Fibroblast of lung (primary cell): ENCODE data around the gene CDK4. TPM values are rescaled to one million over a fixed set of nuclear protein-coding genes. Genes with fewer than 3 reads are reported as not detected.

Experiments used
- DNase-seq, 2 donors: peaks; one replicate each; pipeline versions ENCODE4 v3.0.0 to v3.0.0-alpha.2; 2010; ENCODE audit warnings: low read depth in 2 of 2
- H2AFZ ChIP-seq: 2 replicates; pipeline ENCODE4 v1.5.1; 2012; ENCODE audit warnings: low read length, control low read depth, inconsistent platforms
- H3K27ac ChIP-seq: 2 replicates; pipeline ENCODE4 v1.5.1; 2011; ENCODE audit warnings: low read length, control low read depth; ENCODE audit not compliant: insufficient read depth
- H3K27me3 ChIP-seq: 2 replicates; pipeline ENCODE4 v1.5.1; 2011; ENCODE audit warnings: mild to moderate bottlenecking, low read length; ENCODE audit not compliant: control insufficient read depth, insufficient read depth
- H3K36me3 ChIP-seq: 2 replicates; pipeline ENCODE4 v1.5.1; 2011; ENCODE audit warnings: low read length; ENCODE audit not compliant: control insufficient read depth, insufficient read depth
- H3K4me1 ChIP-seq: 2 replicates; pipeline ENCODE4 v1.5.1; 2011; ENCODE audit warnings: low read length; ENCODE audit not compliant: control insufficient read depth, insufficient read depth; ENCODE audit errors: extremely low read depth
- H3K4me2 ChIP-seq: 2 replicates; pipeline ENCODE4 v1.5.1; 2011; ENCODE audit warnings: low read length, control low read depth; ENCODE audit not compliant: insufficient read depth; ENCODE audit errors: extremely low read depth
- H3K4me3 ChIP-seq, 4 experiments: fragments of 200-600 bp in 1 of 4; sonication (generic) in 1 of 4; replicated peaks in 1 of 4; 2 replicates each; pipeline ENCODE4 v1.5.1; 2011 to 2016; ENCODE audit warnings: low read length in 4 of 4, low read depth in 3 of 4, mild to moderate bottlenecking in 3 of 4, control low read depth in 2 of 4, inconsistent platforms in 1 of 4, mixed read lengths in 1 of 4; ENCODE audit not compliant: insufficient read depth in 1 of 4; ENCODE audit errors: control extremely low read depth in 1 of 4
- H3K79me2 ChIP-seq: 2 replicates; pipeline ENCODE4 v1.5.1; 2012; ENCODE audit warnings: mild to moderate bottlenecking, low read length, inconsistent platforms; ENCODE audit not compliant: control insufficient read depth, insufficient read depth
- H3K9ac ChIP-seq: 2 replicates; pipeline ENCODE4 v1.5.1; 2011; ENCODE audit warnings: mild to moderate bottlenecking, low read length, control low read depth; ENCODE audit not compliant: insufficient read depth
- H3K9me3 ChIP-seq: 2 replicates; pipeline ENCODE4 v1.5.1; 2012; ENCODE audit warnings: low read depth, low read length; ENCODE audit not compliant: control insufficient read depth, insufficient read depth
- H4K20me1 ChIP-seq: 2 replicates; pipeline ENCODE4 v1.5.1; 2011; ENCODE audit warnings: low read length; ENCODE audit not compliant: control insufficient read depth, insufficient read depth; ENCODE audit errors: extremely low read depth
- EZH2 ChIP-seq: IDR thresholded peaks from 2 replicates; pipeline ENCODE4 v1.5.1; 2012; ENCODE audit warnings: low read length, control low read depth, mild to moderate bottlenecking; ENCODE audit errors: missing control alignments
- polyA plus RNA-seq, 2 donors: library from polyadenylated mRNA; depleted of rRNA in 1 of 2; stranded (reverse) in 1 of 2; unstranded in 1 of 2; fragments of >200 nt; gene quantifications; 2 replicates each; pipeline ENCODE4 v1.2.1, GENCODE V29; 2011 to 2012; ENCODE audit warnings: missing spikeins in 1 of 2
- total RNA-seq: library from RNA; depleted of rRNA; stranded (reverse); fragments of >200 nt; gene quantifications from 2 replicates; pipeline ENCODE4 v1.2.1, GENCODE V29; 2014
- TF ChIP-seq, protein P1 (sequence below), 2 donors: IDR thresholded peaks in 1 of 2; conservative IDR thresholded peaks in 1 of 2; 1 replicate in 1 of 2; 2 replicates in 1 of 2; pipeline ENCODE4 v1.5.1; 2011 to 2012; ENCODE audit warnings: low read length in 2 of 2, control low read depth in 1 of 2, inconsistent platforms in 1 of 2, low read depth in 1 of 2, mild to moderate bottlenecking in 1 of 2

CDK4 gene
- total and polyA plus RNA-seq, 2 donors (not counting 1 experiment from before 2014, with no cell fraction given): 183 to 233 TPM

DNA sequence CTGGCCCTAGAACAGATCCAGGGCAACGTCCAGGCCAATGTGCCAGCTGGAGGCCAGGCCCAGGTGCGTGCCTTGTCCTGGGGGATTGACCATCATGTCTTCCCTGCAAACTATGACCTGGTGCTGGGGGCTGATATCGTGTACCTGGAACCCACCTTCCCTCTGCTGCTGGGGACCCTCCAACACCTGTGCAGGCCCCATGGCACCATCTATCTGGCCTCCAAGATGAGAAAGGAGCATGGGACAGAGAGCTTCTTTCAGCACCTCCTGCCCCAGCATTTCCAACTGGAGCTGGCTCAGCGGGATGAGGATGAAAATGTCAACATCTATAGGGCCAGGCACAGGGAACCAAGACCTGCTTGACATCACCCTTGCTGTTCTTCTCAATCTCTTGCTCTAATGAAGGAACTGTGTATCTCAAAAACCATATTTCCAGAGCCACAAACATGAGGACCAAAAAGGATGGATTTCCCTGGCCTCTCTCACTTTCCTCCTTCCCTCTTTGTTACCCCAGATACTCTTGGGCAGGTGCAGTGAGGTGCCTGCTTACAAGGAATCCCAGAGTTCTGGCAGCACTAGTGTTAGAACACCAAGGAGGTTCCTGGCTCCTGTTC is 28.3 kb upstream of the CDK4 start:
- Histone ChIP-seq H3K4me2 (no peak overlapping the region), H3K79me2 (peaks cover 16% of the 10 kb centered on the region), H3K4me3 (no peak overlapping the region), H3K9me3 (no peaks in the 10 kb centered on the region), H3K4me1 (no peaks in the 10 kb centered on the region), H2AFZ (no peak overlapping the region), H4K20me1 (no peaks in the 10 kb centered on the region), H3K27ac (no peak overlapping the region), H3K9ac (no peak overlapping the region), H3K36me3 (peaks cover 1% of the 10 kb centered on the region), H3K27me3 (no peaks in the 10 kb centered on the region)
- no peak for TF ChIP-seq EZH2
- TF ChIP-seq, protein P1, sequence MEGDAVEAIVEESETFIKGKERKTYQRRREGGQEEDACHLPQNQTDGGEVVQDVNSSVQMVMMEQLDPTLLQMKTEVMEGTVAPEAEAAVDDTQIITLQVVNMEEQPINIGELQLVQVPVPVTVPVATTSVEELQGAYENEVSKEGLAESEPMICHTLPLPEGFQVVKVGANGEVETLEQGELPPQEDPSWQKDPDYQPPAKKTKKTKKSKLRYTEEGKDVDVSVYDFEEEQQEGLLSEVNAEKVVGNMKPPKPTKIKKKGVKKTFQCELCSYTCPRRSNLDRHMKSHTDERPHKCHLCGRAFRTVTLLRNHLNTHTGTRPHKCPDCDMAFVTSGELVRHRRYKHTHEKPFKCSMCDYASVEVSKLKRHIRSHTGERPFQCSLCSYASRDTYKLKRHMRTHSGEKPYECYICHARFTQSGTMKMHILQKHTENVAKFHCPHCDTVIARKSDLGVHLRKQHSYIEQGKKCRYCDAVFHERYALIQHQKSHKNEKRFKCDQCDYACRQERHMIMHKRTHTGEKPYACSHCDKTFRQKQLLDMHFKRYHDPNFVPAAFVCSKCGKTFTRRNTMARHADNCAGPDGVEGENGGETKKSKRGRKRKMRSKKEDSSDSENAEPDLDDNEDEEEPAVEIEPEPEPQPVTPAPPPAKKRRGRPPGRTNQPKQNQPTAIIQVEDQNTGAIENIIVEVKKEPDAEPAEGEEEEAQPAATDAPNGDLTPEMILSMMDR (conservative IDR thresholded peaks at IDR 0.05 in 1 of 2, IDR thresholded peaks at IDR 0.05 in 1 of 2; ENCODE audit: low read depth in 1 of 2, low read length in 2 of 2): no peak
- DNase-seq: no peak

DNA sequence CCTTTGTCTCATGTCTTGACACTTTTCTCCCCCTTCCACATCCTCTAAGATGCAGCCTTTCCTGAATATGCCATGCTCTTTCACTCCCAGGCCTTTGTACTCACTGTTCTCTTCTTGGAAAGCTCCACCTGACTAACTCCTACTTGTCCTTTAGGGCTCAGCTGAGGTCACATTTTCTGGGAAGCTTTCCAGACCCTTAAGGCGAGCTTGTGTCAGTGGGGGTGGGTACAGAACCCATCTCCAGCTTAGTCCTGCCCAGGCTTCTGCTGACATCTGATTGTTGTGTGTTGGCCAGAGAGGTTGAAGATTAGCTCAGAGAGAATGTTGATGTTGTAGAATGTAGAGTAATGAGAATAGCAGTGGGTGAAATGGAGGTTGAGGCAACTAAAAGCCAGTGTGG is 27.6 kb upstream of the CDK4 start:
- no peak overlapping the region for H3K9ac ChIP-seq
- peaks cover 1% of the 10 kb centered on the region for H3K36me3 ChIP-seq
- no peaks in the 10 kb centered on the region for H4K20me1 ChIP-seq
- peaks cover 16% of the 10 kb centered on the region for H3K79me2 ChIP-seq
- no peak overlapping the region for H3K27ac ChIP-seq
- TF ChIP-seq EZH2: no peak
- TF ChIP-seq, protein P1 (conservative IDR thresholded peaks at IDR 0.05 in 1 of 2, IDR thresholded peaks at IDR 0.05 in 1 of 2; ENCODE audit: low read depth in 1 of 2, low read length in 2 of 2): no peak
- no peak overlapping the region for H3K4me2 ChIP-seq
- no peaks in the 10 kb centered on the region for H3K27me3 ChIP-seq
- H2AFZ ChIP-seq: no peak overlapping the region
- no peaks in the 10 kb centered on the region for H3K4me1 ChIP-seq
- no peak overlapping the region for H3K4me3 ChIP-seq
- H3K9me3 ChIP-seq: no peaks in the 10 kb centered on the region
- DNase-seq: no peak

DNA sequence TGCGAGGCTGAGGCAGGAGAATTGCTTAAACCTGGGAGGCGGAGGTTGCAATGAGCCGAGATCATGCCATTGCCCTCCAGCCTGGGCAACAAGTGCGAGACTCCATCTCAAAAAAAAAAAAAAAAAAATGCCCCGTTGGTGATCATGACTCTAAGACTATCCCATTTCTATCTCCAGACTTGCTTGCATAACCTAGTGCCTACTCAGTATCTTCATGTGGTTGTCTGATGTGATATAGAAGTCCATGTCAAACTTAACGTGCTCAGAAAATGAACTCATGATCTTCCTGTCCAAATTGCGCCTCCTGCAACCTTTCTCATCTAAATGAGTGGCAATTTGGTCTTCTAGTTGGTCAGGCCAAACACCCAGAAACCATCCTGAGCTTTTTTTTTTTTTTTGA is 25.8 kb upstream of the CDK4 start:
- Histone ChIP-seq H2AFZ (no peak overlapping the region), H3K27me3 (no peaks in the 10 kb centered on the region), H3K36me3 (peaks cover 1% of the 10 kb centered on the region), H4K20me1 (no peaks in the 10 kb centered on the region), H3K27ac (no peak overlapping the region), H3K4me2 (no peak overlapping the region), H3K9me3 (no peaks in the 10 kb centered on the region), H3K79me2 (peaks cover 3% of the 10 kb centered on the region), H3K4me3 (no peak overlapping the region), H3K9ac (no peak overlapping the region), H3K4me1 (no peaks in the 10 kb centered on the region)
- DNase-seq: no peak
- TF ChIP-seq EZH2: no peak
- TF ChIP-seq, protein P1 (conservative IDR thresholded peaks at IDR 0.05 in 1 of 2, IDR thresholded peaks at IDR 0.05 in 1 of 2; ENCODE audit: low read depth in 1 of 2, low read length in 2 of 2): no peak
